ENCODE results near the gene C1orf167. TPM values are rescaled to one million over a fixed set of nuclear protein-coding genes. Genes with fewer than 3 reads are reported as not detected.

Gene C1orf167
- total and polyA plus RNA-seq, 10 of the 15 experiments (the other 5 are each of a cell fraction or from before 2014, with no cell fraction given): 0.17 to 0.31 TPM; not detected in 8

DNA sequence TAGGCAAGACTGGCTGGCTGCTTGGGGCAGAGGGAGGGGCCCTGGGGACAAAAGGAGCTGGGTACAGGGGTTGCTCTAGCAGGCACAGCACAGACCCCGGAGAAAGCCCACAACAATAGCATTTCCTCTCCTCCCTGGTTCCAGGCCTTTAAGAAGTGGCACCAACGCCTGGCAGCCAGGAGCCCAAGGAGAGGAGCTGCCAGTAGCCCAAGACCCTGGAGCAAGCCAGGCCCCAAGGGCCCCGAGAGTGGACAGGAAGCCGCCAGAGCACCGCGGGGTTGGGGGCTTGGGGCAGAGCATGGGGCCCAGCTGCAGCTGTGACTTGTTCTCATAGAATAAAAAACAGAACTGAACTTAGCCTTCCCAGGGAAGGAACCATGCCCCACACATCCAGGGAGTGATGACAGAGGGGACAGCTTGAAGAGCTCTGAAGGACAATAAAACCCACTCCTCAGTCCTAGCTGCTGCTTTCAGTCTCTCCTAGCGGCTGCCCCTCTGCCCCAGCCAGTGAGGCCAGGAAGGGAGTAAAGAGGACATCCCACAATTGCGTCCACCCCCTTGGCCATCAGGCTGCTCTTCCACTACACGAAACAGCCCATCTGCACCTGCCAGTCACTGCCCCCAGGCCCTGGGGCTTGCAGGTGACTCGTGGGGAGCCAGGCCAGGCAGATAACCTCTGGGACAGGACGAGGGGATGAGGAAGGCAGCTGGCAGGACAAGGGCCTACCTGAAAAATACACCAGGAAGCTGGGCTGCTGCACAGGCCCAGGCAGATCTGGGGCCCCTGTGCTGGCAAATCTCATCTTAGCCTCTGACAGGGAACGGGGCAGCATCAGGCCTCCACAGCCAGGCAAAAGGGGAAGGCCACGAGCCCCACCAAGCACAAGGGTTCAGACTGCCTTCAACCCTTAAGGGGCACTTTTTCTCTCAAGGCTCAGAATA lies 27.4 kb downstream of the C1orf167 start:
- ATAC-seq (no peak), DNase-seq (ENCODE audit: low read depth, low spot score) (no peak), FAIRE-seq (no peak)
- RAD21 ChIA-PET (ENCODE audit: unreplicated experiment): interaction anchor here (0.7 kb wide), 1 partner anchor 17 kb away, joined by 3 read pairs; no protein-coding TSS in a partner anchor
- Histone ChIP-seq H3K4me2 (ENCODE audit: control insufficient read depth, insufficient read depth) (no peak overlapping the region), H4K20me1 (ENCODE audit: control insufficient read depth, insufficient read depth) (no peaks in the 10 kb centered on the region), H3K9ac (ENCODE audit: control insufficient read depth, insufficient read depth, low read length) (no peak overlapping the region), H3K79me2 (ENCODE audit: control insufficient read depth, insufficient read depth, low read length) (no peaks in the 10 kb centered on the region), H3K4me3 (no peak overlapping the region), H2AFZ (ENCODE audit: control insufficient read depth, low read depth, low read length) (no peak overlapping the region), H3K36me3 (ENCODE audit: control insufficient read depth in 2 of 2, insufficient read depth in 2 of 2, low read length in 1 of 2) (no peaks in the 10 kb centered on the region; a peak in 1 of 4 replicates), H3K27me3 (replicated peaks in 1 of 2; ENCODE audit: control insufficient read depth in 2 of 2, insufficient read depth in 2 of 2, low read length in 1 of 2) (no peaks in the 10 kb centered on the region), H3K4me1 (ENCODE audit: control insufficient read depth, insufficient read depth, low read length) (no peaks in the 10 kb centered on the region; the same call in 1 of the 2 replicates), H3K27ac (ENCODE audit: control insufficient read depth, insufficient read depth) (no peak overlapping the region), H3K9me3 (replicated peaks; ENCODE audit: control insufficient read depth, insufficient read depth, low read length) (no peaks in the 10 kb centered on the region)
- POLR2A ChIA-PET: interaction anchor here (0.6 kb wide), 1 partner anchor 24 kb away, joined by 4 read pairs; no protein-coding TSS in a partner anchor
- intact Hi-C loops (cut with micrococcal nuclease; ENCODE audit: unreplicated experiment): loop anchor here (5.0 kb wide), 1 partner anchor 103 kb away; no protein-coding TSS in a partner anchor
- in situ Hi-C loops (cut with MboI): no loop called here
- CTCF ChIA-PET: interaction anchor here (4.9 kb wide), 1 partner anchor 8 kb away, joined by 24 read pairs; no protein-coding TSS in a partner anchor
- 75% methylated on average over 11 of the region's 13 CpGs for WGBS (ENCODE audit: insufficient coverage, insufficient replicate concordance, low lambda C conversion rate, missing lambda C conversion rate)
- SMC1A ChIA-PET (ENCODE audit: uncharacterized antibody, unreplicated experiment): interaction anchor here (1.0 kb wide), 1 partner anchor 25 kb away, joined by 3 read pairs; no protein-coding TSS in a partner anchor
- no TSS peak for BruUV-seq (replicated peaks)
- TF ChIP-seq, protein P1, sequence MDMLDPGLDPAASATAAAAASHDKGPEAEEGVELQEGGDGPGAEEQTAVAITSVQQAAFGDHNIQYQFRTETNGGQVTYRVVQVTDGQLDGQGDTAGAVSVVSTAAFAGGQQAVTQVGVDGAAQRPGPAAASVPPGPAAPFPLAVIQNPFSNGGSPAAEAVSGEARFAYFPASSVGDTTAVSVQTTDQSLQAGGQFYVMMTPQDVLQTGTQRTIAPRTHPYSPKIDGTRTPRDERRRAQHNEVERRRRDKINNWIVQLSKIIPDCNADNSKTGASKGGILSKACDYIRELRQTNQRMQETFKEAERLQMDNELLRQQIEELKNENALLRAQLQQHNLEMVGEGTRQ (IDR thresholded peaks at IDR 0.05; ENCODE audit: borderline replicate concordance, low read depth, low read length): no peak
- TF ChIP-seq SMAD1 (IDR thresholded peaks at IDR 0.05; ENCODE audit: low read depth, partially characterized antibody) (no peak), TCF12 (IDR thresholded peaks at IDR 0.05; ENCODE audit: low read depth, low read length) (no peak), ZBTB33 (IDR thresholded peaks at IDR 0.05) (no peak), ZNF687 (IDR thresholded peaks at IDR 0.05) (no peak), YBX1 (IDR thresholded peaks at IDR 0.05) (no peak)
